Right ventricle myocardium inferior (tissue), 1 donor: ENCODE results near the gene IKBKE. TPM values are rescaled to one million over a fixed set of nuclear protein-coding genes. Genes with fewer than 3 reads are reported as not detected.

Experiments
- ATAC-seq: fragments of 200-7000 bp; cut with Tn5 transposase; one replicate; pipeline ENCODE4 v1.9.1; 2020; ENCODE audit warnings: mild to moderate bottlenecking, moderate library complexity
- DNase-seq: peaks from one replicate; pipeline ENCODE4 v3.0.0; 2021; ENCODE audit errors: missing footprints
- intact Hi-C: fragments of 100-400 bp; cut with DNase I; formaldehyde crosslinking; loops from one replicate; pipeline ENCODE4 v1.11.0; 2022
- total RNA-seq: library from RNA; stranded (reverse); fragmentation: NEBNext Ultra II Directional; extraction: Animal tissue kit (Norgen Biotek cat#: 25700); gene quantifications from one replicate; pipeline ENCODE4 v1.2.1, GENCODE V29; 2021
- donor health status: DM: no; HTN: yes; CAD: no; lungs with severe emphysema.

IKBKE gene
- total RNA-seq, 1 donor from 2014 or later = 0.62 TPM

GRCh38 chr1:206505702-206506355, 35.6 kb downstream of the IKBKE start:
- ATAC-seq = no peak
- no peak for DNase-seq
- intact Hi-C loops = no loop called here

GRCh38 chr1:206506405-206507283, 36.4 kb downstream of the IKBKE start:
- ATAC-seq (peak; percentile 19), DNase-seq (no peak)
- intact Hi-C loops = no loop called here

- peak; percentile 93 for DNase-seq
- peak; percentile 89 for ATAC-seq
- intact Hi-C loops = no loop called here
Observed at GRCh38 chr1:206507284-206508129, 37.2 kb downstream of the IKBKE start, which contains the start of gene RASSF5. TSS of gene RASSF5 (plus strand) at chr1:206507531. CDS start at chr1:206507603, 72 bp downstream.

- ATAC-seq = no peak
- intact Hi-C loops = no loop called here
- DNase-seq = no peak
Observed at GRCh38 chr1:206508130-206508889, 38.0 kb downstream of the IKBKE start.

- no peak for ATAC-seq
- intact Hi-C loops = no loop called here
- DNase-seq = no peak
Observed at GRCh38 chr1:206508956-206509355, 38.7 kb downstream of the IKBKE start.

- ATAC-seq (no peak), DNase-seq (no peak)
- intact Hi-C loops = no loop called here
Observed at GRCh38 chr1:206509612-206510257, 39.5 kb downstream of the IKBKE start.

- intact Hi-C loops = no loop called here
- ATAC-seq (no peak), DNase-seq (no peak)
Observed at GRCh38 chr1:206510371-206510770, 40.1 kb downstream of the IKBKE start.

- ATAC-seq (no peak), DNase-seq (no peak)
- intact Hi-C loops = no loop called here
Observed at GRCh38 chr1:206511362-206512057, 41.2 kb downstream of the IKBKE start.

- intact Hi-C loops = no loop called here
- ATAC-seq (no peak), DNase-seq (no peak)
Observed at GRCh38 chr1:206512058-206512850, 42.0 kb downstream of the IKBKE start.

GRCh38 chr1:206512851-206513180, 42.5 kb downstream of the IKBKE start:
- no peak for ATAC-seq
- intact Hi-C loops = no loop called here
- no peak for DNase-seq

GRCh38 chr1:206513312-206514111, 43.2 kb downstream of the IKBKE start:
- intact Hi-C loops = no loop called here
- ATAC-seq = peak; percentile 84
- peak; percentile 81 for DNase-seq

GRCh38 chr1:206514813-206515387, 44.6 kb downstream of the IKBKE start:
- ATAC-seq (no peak), DNase-seq (no peak)
- intact Hi-C loops = no loop called here

GRCh38 chr1:206516728-206516990, 46.4 kb downstream of the IKBKE start:
- ATAC-seq (no peak), DNase-seq (no peak)
- intact Hi-C loops = no loop called here

GRCh38 chr1:206517784-206518183, 47.5 kb downstream of the IKBKE start:
- ATAC-seq = no peak
- intact Hi-C loops = no loop called here
- DNase-seq = no peak

- intact Hi-C loops = no loop called here
- ATAC-seq (no peak), DNase-seq (no peak)
Observed at GRCh38 chr1:206518206-206518605, 47.9 kb downstream of the IKBKE start.

- DNase-seq = no peak
- intact Hi-C loops = no loop called here
- ATAC-seq = no peak
Observed at GRCh38 chr1:206518743-206519142, 48.5 kb downstream of the IKBKE start.
